GM21526 (cell line): Measurements from ENCODE around the gene OLFML2A.
"Not testable (repeated sequence)": the region's sequence is repeated elsewhere in the genome, so short reads cannot be mapped to it uniquely, and the experiment has no call there.

Experiments used
- ATAC-seq: cut with Tn5 transposase; IDR thresholded peaks from one replicate; pipeline ENCODE4 v1.9.1; 2021; ENCODE audit warnings: moderate library complexity; ENCODE audit not compliant: unreplicated experiment, low FRiP score

The OLFML2A gene

GRCh38 chr9:124776954-124777648 is at the start of gene OLFML2A:
TSS of gene OLFML2A (plus strand) at chr9:124777133. CDS start at chr9:124777271, 138 bp downstream.
- no peak for ATAC-seq

DNA sequence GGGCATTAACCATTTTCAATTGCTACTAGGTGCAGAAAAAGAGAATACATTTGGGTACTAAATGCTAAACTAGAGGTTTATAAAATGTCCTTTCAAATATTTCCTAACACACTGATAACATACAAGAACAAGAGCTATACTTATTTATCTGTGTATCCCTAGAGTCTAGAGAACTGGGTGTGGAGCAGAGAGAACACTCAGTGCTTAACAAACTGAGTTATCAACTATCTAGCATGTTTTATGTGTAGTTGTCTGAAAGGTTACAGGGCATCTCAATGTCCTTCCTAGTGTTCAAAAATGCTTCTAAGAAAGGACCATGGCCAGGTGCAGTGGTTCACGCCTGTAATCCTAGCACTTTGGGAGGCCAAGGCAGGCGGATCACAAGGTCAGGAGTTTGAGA is 46.2 kb upstream of the OLFML2A start:
- ATAC-seq = no peak

DNA sequence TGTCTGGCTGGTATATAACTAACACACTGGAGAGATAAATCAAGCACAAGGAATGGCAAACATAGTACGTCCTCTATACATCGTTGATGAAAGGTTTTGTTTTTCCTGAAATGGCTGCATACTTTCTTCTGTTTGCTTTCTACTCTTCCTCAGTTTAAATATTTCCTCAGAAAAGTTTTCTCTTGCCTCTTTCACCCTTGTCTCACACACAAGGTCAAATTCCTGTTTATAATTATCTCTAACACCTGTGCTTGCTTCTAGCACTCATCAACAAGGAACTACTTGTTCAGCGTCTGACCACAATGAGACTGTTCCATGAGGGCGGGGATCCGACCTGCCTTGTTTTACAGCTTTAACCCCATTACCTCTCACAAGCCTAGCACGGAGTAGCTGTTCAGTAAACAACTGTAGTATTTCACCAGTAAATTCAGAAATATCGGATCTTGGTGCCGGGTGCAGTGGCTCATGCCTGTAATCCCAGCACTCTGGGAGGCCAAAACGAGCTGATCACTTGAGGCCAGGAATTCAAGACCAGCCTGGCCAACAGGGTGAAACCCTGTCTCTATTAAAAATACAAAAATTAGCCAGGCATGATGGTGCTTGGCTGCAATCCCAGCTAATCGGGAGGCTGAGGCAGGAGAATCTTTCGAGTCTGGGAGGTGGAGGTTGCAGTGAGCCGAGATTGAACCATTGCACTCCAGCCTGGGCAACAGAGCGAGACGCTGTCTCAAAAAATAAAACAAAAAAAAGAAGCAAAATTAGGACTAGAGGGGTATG is 42.8 kb upstream of the OLFML2A start:
- no peak for ATAC-seq

DNA sequence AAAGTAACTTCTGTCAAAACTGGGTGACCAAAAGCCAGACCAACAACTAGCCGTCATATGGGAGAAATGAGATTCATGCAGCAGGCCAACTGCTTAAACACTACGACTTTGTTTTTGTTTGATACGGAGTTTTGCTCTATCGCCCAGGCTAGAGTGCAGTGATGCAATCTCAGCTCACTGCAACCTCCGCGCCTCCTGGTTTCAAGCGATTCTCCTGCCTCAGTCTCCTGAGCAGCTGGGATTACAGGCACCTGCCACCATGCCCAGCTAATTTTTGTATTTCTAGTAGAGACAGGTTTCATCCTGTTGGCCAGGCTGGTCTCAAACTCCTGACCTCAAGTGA is 42.2 kb upstream of the OLFML2A start:
- not testable (repeated sequence) for ATAC-seq

DNA sequence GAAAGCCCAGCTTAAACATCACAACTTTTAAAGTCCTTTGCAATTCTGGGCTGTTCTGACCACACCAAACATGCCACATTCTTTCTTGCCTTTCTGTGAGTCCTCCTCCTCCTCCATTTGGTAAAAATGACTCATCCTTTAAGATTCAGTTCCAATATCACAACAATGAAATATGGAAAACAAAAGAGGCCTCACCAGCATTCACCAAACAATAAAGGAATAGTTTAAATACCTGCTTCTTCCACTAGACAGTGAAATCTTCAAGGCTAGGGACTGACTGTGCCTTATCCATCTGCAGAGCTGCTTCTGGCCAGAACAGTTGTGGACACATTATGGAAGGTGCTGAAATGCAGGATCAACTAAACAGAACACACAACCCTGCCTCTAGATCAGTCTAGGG is 41.8 kb upstream of the OLFML2A start:
- ATAC-seq = no peak

DNA sequence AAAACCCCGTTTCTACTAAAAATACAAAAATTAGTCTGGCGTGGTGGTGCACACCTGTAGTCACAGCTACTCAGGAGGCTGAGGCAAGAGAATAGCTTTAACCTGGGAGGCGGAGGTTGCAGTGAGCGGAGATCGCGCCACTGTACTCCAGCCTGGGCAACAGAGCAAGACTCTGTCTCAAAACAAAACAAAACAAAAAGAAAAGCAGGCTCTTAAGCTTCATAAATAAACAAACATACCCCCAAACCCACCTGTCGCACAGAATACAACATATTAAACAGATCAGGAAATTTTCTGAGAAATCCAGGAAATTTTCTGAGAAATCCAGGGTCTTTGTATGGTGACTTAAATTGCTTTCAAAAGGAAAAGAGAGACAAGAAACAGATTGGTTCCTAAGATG is 38.9 kb upstream of the OLFML2A start:
- ATAC-seq = not testable (repeated sequence)

DNA sequence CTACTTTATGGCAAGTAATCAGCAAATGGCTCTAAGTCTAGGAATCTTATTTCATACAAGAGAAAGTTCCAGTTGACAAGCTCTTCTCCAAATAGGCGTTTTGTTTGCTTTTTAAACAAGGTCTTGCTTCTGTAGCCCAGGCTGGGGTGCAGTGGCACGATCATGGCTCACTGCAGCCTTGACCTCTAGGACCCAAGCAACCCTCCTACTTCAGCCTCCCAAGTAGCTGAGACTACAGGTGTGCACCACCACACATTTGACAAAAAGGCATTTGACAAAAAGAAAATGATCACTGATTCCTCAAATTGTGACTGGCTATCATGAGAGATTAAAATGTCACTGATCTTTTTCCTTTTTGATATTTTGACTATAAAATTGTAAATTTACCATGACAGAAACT is 37.6 kb upstream of the OLFML2A start:
- ATAC-seq = no peak

DNA sequence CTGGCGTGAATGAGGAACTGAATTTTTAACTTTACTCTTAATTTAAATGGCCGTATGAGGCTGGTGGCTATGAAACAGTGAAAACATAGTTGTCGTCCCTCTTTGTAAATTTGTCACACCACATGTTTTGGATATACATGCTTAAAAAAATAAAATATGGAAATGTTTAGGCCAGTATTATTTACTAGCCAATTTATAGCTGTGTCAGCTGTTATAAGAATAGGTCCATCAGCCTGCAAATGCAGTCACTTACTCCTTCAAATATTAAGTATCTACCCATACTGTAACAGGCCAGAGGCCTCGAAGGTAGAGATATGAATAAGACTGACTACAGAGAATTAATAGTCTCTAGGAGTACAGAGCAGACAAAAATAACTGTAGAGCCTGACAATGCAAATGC is 35.8 kb upstream of the OLFML2A start:
- ATAC-seq = no peak

GRCh38 chr9:124741662-124742061 is 35.3 kb upstream of the OLFML2A start:
- no peak for ATAC-seq

DNA sequence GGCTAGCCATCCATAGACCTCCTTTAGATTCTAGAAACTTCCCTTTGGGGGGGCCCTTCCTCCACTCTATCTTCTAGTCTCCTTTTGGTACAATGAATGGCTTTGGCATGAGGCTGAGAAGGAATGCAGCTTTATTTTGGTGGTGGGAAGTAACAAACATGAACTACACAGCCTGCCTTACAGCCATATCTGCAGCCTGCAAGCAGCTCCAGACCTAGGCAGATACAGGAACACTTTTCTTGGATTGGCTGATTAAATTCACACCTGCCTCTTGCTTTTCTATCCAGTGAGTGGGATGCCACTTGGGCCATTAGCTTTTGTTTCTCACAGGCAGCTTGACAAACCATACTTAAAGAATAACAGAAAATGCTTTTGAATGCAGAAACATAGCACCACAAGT is 34.0 kb upstream of the OLFML2A start:
- ATAC-seq = no peak

DNA sequence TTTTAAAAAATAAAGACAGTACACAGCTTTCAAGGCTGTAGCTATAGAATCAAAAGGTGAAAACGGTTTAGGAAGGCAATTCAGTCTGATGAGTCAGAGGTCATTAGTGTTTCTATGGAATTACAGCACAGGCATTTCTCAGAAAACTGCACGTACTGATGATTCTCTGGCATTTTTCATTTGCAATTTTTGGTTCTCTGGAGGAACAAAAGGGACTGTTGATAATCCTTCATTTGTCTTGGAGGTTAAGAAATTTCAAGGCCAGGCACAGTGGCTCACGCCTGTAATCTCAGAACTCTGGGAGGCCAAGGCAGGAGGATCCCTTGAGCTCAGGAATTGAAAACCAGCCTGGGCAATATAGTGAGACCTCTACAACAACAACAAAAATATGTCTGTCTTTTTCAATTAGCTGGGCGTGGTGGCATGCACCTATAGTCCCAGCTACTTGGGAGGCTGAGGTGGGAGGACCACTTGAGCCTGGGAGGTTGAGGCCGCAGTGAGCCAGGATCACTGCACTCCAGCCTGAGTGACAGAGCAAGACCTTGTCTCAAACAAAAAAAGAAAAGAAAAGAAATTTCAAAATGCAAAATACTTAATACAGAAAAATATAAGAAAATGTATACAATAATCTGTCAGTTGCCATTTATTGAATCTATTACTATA is 33.1 kb upstream of the OLFML2A start:
- ATAC-seq = no peak

DNA sequence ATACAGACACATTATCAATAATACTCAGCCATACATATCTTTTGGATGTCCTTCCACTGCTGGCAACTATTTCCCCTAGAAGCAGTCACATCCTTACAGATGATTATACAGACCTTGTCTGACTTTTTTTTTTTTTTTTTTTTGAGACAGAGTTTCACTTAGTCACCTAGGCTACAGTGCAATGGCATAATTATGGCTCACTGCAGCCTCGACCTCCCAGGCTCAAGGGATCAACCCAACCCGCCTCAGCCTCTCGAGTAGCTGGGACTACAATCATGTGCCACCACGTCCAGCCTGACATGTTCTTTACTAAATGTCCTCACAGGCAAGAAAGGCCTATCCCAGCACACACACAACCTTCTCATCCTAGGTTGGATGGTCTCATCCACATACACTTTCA is 29.9 kb upstream of the OLFML2A start:
- ATAC-seq = no peak

DNA sequence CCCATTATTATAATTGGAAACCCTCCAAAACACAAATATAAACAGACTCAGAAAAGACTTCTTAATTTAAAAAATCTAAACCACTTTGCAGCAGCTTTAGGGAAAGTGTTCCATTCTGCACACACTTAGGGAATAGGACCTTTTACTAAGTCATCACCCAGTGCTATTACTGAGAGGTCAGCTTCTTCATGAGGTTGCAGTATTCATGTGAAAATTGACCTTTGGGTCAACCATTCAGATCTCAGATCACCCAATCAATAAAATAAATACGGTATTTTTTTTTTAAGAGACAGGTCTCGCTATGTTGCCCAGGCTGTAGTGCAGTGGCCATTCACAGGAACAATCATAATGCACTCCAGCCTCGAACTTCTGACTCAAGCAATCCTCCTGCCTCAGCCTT is 27.6 kb upstream of the OLFML2A start:
- no peak for ATAC-seq

DNA sequence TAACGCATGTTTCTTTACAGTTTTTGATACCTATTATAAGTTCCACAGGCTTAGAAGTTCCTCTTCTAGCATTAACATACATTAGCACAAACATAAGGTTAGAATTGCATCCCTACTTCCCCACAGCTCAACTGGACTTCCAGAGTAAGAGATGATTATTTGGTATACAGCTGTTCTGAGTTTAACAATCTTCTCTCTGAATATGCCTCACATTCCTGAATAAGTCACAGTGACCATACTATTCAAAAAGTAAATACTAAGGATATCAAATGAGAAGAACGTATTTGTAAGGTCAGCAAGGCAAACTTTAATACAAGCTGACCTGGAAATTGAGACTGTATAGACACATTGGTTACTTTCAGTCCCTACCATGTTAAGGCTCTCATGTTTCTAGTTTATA is 27.2 kb upstream of the OLFML2A start:
- no peak for ATAC-seq

DNA sequence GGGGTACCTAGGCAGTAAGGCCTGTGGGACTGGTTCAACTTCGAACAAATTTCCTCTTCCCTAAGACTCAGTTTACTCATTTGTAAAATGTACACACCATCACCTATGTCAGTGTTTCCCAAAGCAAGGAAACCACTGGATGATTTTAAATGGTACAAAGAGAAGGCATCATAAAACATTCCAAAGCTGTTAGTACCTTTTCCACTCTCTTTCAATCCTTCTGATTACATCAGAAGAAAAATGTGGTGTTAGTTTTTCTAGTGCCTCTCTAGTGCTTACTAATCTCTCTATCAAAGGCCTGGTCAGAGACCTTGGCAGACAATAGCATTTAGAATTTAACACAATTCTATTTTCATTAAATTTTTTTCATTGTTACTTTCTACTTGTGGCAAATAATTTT is 24.0 kb upstream of the OLFML2A start:
- no peak for ATAC-seq

DNA sequence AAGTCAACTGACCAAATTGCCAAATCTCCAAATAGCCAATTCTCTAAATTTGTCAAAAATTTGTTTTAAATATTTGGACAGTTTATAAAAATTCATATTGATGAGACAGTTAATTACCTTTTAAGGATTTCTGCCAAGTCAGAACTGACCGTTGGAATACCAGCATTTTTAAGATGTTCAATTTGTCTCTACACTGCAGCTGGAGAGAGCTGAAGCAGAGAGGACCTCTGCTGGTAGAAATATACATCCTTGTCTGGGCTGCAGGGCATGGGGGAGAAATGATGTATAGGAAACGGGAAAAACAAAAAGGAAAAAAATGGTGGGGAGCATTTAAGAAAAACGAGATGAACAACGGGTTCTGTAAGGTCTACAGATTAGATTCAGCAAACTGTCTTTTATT is 22.6 kb upstream of the OLFML2A start:
- ATAC-seq = no peak

DNA sequence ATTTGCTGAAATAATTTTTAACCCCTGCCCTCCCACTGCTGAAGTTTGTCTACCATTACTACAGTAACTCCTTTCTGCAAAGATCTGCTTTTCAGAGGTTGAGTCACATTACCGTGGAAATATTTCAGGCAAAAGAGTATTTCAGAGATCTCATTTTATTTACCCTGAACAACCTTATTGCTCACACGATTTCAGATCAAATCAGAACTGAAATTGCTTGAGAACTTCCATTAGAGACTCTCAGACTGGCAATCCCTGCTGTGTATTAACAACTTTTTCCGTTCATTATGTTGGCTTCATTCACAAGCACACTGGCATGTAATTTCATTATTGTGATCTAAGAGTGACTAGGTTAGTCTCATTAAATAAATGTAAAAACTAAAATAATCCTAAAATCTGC is 21.9 kb upstream of the OLFML2A start:
- ATAC-seq = no peak

DNA sequence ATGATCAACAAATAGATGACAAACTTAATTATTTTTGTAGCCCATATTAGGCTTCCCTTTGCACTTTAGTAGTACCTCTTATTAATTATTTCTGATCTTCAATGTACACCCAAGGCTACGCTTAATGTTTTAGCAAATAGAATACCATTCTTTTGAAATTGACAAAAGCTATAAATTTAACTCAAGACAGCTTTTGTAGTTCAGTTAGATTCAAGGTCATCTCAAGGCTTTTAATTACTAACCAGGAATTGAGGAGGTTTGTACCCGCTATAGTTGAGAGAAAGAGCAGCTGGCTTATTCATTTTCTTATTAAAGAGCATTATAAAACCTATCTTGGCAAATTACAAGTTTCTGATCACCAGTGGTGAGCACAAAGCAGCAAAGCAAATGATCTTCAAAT is 20.9 kb upstream of the OLFML2A start:
- ATAC-seq = no peak

- no peak for ATAC-seq
Measured at GRCh38 chr9:124757616-124758015, 19.3 kb upstream of the OLFML2A start.

GRCh38 chr9:124758061-124758460 is 18.9 kb upstream of the OLFML2A start:
- ATAC-seq = no peak

GRCh38 chr9:124758691-124759090 is 18.2 kb upstream of the OLFML2A start:
- ATAC-seq = no peak

DNA sequence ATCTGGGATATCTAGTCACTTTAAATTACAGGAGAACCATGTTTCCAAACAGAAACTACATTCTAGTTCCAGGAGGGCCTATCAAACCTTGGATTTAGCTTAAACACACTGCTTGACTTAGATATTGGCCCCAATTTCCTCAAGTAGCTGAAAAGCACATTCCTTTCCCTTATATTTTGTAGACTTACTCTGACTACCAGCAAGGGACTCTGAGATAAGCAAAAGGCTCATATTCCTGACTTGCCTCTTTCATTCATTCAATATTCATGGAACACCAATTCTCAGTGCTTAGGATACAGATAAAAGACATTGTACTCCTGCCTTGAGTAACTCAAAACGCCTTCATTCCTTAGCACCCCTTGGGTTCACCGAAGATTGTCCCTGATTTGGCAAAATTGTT is 17.6 kb upstream of the OLFML2A start:
- ATAC-seq = no peak
